ENCODE data around the gene INTS11.

- TF ChIP-seq MAFK (IDR thresholded peaks at IDR 0.05; ENCODE audit: partially characterized antibody) (no peak), EHMT2 (IDR thresholded peaks at IDR 0.05; ENCODE audit: low read depth) (no peak), CTCF (IDR thresholded peaks at IDR 0.05) (no peak), RAD21 (conservative IDR thresholded peaks at IDR 0.05 in 1 of 2, IDR thresholded peaks at IDR 0.05 in 1 of 2) (no peak), CEBPB (IDR thresholded peaks at IDR 0.05) (no peak), MAZ (IDR thresholded peaks at IDR 0.05; ENCODE audit: borderline replicate concordance, low read depth, low read length) (no peak), PBX3 (IDR thresholded peaks at IDR 0.05) (no peak), POLR2A (IDR thresholded peaks at IDR 0.05; ENCODE audit: low read length) (no peak), CHD4 (IDR thresholded peaks at IDR 0.05; ENCODE audit: borderline replicate concordance) (no peak), RARB (CRISPR knock-in tag; IDR thresholded peaks at IDR 0.05) (no peak), MYC (IDR thresholded peaks at IDR 0.05; ENCODE audit: borderline replicate concordance, low read length) (no peak), JUN (IDR thresholded peaks at IDR 0.05) (no peak), ATOH8 (CRISPR knock-in tag; IDR thresholded peaks at IDR 0.05; ENCODE audit: low read depth) (no peak)
Measured at GRCh38 chr1:1338278-1338677, 13.8 kb upstream of the INTS11 start.

Measured in A549 (cell line).